Activated naive CD4-positive, alpha-beta T cell treated with anti-CD3 and anti-CD28 coated beads, Interleukin-2, amount 50 U/mL, for 72 hours (primary cell): ENCODE measurements around the gene ARHGAP33. TPM values are rescaled to one million over a fixed set of nuclear protein-coding genes. Genes with fewer than 3 reads are reported as not detected.
"Not testable (repeated sequence)": the region's sequence is repeated elsewhere in the genome, so short reads cannot be mapped to it uniquely, and the experiment has no call there.

ENCODE experiments used
- ATAC-seq, 2 donors: fragments of 150-1000 bp; cut with Tn5 transposase; 2 replicates each; pipeline ENCODE4 v1.10.0; 2021; ENCODE audit warnings: mild to moderate bottlenecking in 2 of 2, moderate library complexity in 2 of 2
- DNase-seq, 2 donors: peaks; one replicate each; pipeline ENCODE4 v3.0.0; 2021 to 2022; ENCODE audit warnings: low spot score in 2 of 2
- H3K27ac Mint-ChIP-seq, 2 donors: one replicate each; pipeline ENCODE4 v1.8.0; 2022; ENCODE audit warnings: mild to moderate bottlenecking in 2 of 2, mixed read lengths in 2 of 2
- H3K36me3 Mint-ChIP-seq, 2 donors: one replicate each; pipeline ENCODE4 v1.8.0; 2022; ENCODE audit warnings: mixed read lengths in 2 of 2
- H3K9me3 Mint-ChIP-seq, 2 donors: one replicate each; pipeline ENCODE4 v1.8.0; 2022; ENCODE audit warnings: mixed read lengths in 2 of 2
- total RNA-seq, 2 donors: library from RNA; stranded (reverse); gene quantifications; one replicate each; pipeline ENCODE4 v1.2.3, GENCODE V29; 2022

Gene ARHGAP33
- total RNA-seq, 2 donors from 2014 or later = 38.7 to 106 TPM

DNA sequence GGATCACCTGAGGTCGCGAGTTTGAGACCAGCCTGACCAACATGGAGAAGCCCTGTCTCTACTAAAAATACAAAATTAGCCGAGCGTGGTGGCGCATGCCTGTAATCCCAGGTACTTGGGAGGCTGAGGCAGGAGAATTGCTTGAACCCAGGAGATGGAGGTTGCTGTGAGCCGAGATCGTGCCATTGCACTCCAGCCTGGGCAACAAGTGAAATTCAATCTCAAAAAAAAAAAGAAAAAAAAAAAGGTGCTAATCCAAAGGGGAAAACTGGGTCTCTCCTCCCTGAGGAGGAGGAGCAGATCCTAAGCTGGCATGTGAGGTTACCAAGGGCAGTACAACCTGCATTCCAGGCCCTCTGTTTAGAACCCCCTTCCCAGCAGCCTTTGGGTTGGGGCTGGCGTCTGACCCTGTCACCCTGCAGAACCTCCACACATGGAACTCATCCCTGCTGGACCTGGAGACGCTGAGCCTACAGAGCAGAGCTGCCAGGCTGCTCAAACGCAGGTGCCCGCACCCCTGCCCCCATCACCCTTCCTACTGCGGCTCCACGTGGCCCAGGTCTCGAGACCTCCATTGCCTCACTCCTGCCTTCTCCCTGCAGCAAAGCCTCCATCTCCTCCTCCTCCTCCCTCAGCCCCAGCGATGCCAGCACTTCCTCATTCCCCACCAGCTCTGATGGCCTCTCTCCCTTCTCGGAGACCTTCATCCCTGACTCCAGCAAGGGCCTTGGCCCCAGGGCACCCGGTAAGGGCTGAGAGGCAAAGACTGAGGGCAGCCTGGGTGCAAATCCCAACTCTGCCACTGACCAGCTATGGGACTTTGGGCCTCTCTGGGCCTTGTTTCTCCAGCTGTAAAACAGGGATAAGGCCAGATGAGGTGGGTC lies 10.7 kb upstream of the ARHGAP33 start:
- no peak for ATAC-seq
- H3K36me3 Mint-ChIP-seq = peaks cover 0 to 21% of the 10 kb centered on the region in 2 donors

DNA sequence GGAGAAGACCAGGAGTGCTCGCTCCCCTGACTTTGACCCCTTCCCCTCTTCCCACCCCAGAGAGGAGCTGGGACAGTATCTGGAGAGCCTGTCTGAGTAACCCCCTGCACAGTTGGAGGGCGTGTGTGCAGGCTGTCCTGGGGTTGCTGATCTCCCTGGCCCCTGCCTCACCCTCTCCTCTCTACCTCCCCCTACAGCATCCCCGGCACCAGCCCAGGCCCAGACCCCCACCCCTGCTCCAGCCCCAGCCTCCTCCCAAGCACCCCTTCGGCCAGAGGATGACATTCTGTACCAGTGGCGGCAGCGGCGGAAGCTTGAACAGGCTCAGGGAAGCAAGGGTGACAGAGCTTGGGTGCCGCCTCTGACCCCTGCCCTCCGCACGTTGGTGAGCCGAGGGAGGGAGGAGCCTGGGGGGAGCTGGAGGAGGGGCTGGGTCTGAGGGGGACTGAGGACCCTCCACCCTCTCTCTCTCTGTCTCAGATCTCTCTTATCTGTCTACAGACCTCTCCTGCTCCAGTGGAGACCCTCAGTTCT lies 8.7 kb upstream of the ARHGAP33 start:
- DNase-seq = no peak
- ATAC-seq = no peak
- Mint-ChIP-seq H3K27ac (no peak overlapping the region), H3K9me3 (no peaks in the 10 kb centered on the region), H3K36me3 (peaks cover 0 to 22% of the 10 kb centered on the region in 2 donors)

More for the DNA sequence above, 10.7 kb upstream of the ARHGAP33 start:
- no peaks in the 10 kb centered on the region for H3K9me3 Mint-ChIP-seq
- DNase-seq = no peak
- H3K27ac Mint-ChIP-seq = no peak overlapping the region

- Mint-ChIP-seq H3K9me3 (no peaks in the 10 kb centered on the region), H3K36me3 (peaks cover 0 to 16% of the 10 kb centered on the region in 2 donors), H3K27ac (no peak overlapping the region)
- DNase-seq (no peak), ATAC-seq (no peak)
Measured at GRCh38 chr19:35767288-35768081, 7.9 kb upstream of the ARHGAP33 start.

- ATAC-seq (no peak), DNase-seq (no peak)
- Mint-ChIP-seq H3K9me3 (no peaks in the 10 kb centered on the region), H3K36me3 (peaks cover 0 to 16% of the 10 kb centered on the region in 2 donors), H3K27ac (no peak overlapping the region)
Measured at GRCh38 chr19:35768082-35768421, 7.3 kb upstream of the ARHGAP33 start.

GRCh38 chr19:35772362-35772761 lies 3.0 kb upstream of the ARHGAP33 start:
- not testable (repeated sequence) for ATAC-seq, H3K9me3 Mint-ChIP-seq, DNase-seq, H3K27ac Mint-ChIP-seq
- H3K36me3 Mint-ChIP-seq = peaks cover 0 to 16% of the 10 kb centered on the region in 2 donors

GRCh38 chr19:35773020-35773806 lies 2.2 kb upstream of the ARHGAP33 start:
- no peak for ATAC-seq
- no peaks in the 10 kb centered on the region for H3K9me3 Mint-ChIP-seq
- DNase-seq = no peak

GRCh38 chr19:35774274-35775045 lies 904 bp upstream of the ARHGAP33 start:
- no peak for DNase-seq
- ATAC-seq = no peak
- peak overlapping the region in 1 of 2 donors; percentile 76 for H3K27ac Mint-ChIP-seq
- peaks cover 0 to 3% of the 10 kb centered on the region in 2 donors for H3K36me3 Mint-ChIP-seq
- H3K9me3 Mint-ChIP-seq = no peaks in the 10 kb centered on the region

More at GRCh38 chr19:35773020-35773806, 2.2 kb upstream of the ARHGAP33 start:
- Mint-ChIP-seq H3K27ac (no peak overlapping the region), H3K36me3 (peaks cover 0 to 16% of the 10 kb centered on the region in 2 donors)

- DNase-seq (no peak), ATAC-seq (no peak)
- H3K36me3 Mint-ChIP-seq = no peaks in the 10 kb centered on the region
- no peaks in the 10 kb centered on the region for H3K9me3 Mint-ChIP-seq
- H3K27ac Mint-ChIP-seq = peak overlapping the region in 1 of 2 donors; percentile 76
Measured at GRCh38 chr19:35775046-35775297, 392 bp upstream of the ARHGAP33 start.

GRCh38 chr19:35776102-35776788 lies 881 bp downstream of the ARHGAP33 start:
- H3K27ac Mint-ChIP-seq = peak overlapping the region; percentile 6 to 47
- ATAC-seq (no peak), DNase-seq (peak in 1 of 2 donors; percentile 53)
- no peaks in the 10 kb centered on the region for H3K36me3 Mint-ChIP-seq
- H3K9me3 Mint-ChIP-seq = no peaks in the 10 kb centered on the region

- H3K9me3 Mint-ChIP-seq = no peaks in the 10 kb centered on the region
- H3K36me3 Mint-ChIP-seq = no peaks in the 10 kb centered on the region
- H3K27ac Mint-ChIP-seq = peak overlapping the region in 1 of 2 donors; percentile 6
- DNase-seq = peak in 1 of 2 donors; percentile 43
- no peak for ATAC-seq
Measured at GRCh38 chr19:35777086-35777841, 1.9 kb downstream of the ARHGAP33 start.

GRCh38 chr19:35777961-35778360 lies 2.6 kb downstream of the ARHGAP33 start:
- Mint-ChIP-seq H3K36me3 (no peaks in the 10 kb centered on the region), H3K9me3 (no peaks in the 10 kb centered on the region), H3K27ac (no peak overlapping the region)
- ATAC-seq (no peak), DNase-seq (no peak)

- no peak for DNase-seq
- no peaks in the 10 kb centered on the region for H3K9me3 Mint-ChIP-seq
- H3K36me3 Mint-ChIP-seq = no peaks in the 10 kb centered on the region
- no peak for ATAC-seq
- H3K27ac Mint-ChIP-seq = no peak overlapping the region
Measured at GRCh38 chr19:35779033-35779432, 3.7 kb downstream of the ARHGAP33 start.

- Mint-ChIP-seq H3K36me3 (no peaks in the 10 kb centered on the region), H3K27ac (no peak overlapping the region), H3K9me3 (no peaks in the 10 kb centered on the region)
- no peak for ATAC-seq
- no peak for DNase-seq
Measured at GRCh38 chr19:35780058-35780457, 4.7 kb downstream of the ARHGAP33 start.

GRCh38 chr19:35780717-35781116 lies 5.4 kb downstream of the ARHGAP33 start:
- no peak for ATAC-seq
- H3K9me3 Mint-ChIP-seq = no peaks in the 10 kb centered on the region
- no peaks in the 10 kb centered on the region for H3K36me3 Mint-ChIP-seq
- no peak for DNase-seq
- H3K27ac Mint-ChIP-seq = no peak overlapping the region

- Mint-ChIP-seq H3K9me3 (no peaks in the 10 kb centered on the region), H3K27ac (no peak overlapping the region), H3K36me3 (no peaks in the 10 kb centered on the region)
- no peak for ATAC-seq
- DNase-seq = no peak
Measured at GRCh38 chr19:35781650-35782049, 6.3 kb downstream of the ARHGAP33 start.
